Common myeloid progenitor, CD34-positive (primary cell): ENCODE data around the gene EPS8.

Experiments
- CTCF ChIA-PET: fragments of 350-600 bp; sonication (Branson Sonifier 250); formaldehyde crosslinking; loops from one replicate; lab custom pipeline; 2021; ENCODE audit warnings: antibody characterized with exemption; lab: Charles Lee
- POLR2A ChIA-PET: fragments of 350-600 bp; sonication (Branson Sonifier 250); formaldehyde crosslinking; loops from one replicate; lab custom pipeline; 2021; ENCODE audit warnings: antibody characterized with exemption; lab: Charles Lee
- DNase-seq, 3 donors: peaks; one replicate each; pipeline versions ENCODE4 v3.0.0 to v3.0.0-alpha.2; 2013
- H3K27ac ChIP-seq, 2 experiments: 1 replicate in 1 of 2; 2 replicates in 1 of 2; pipeline ENCODE4 v1.7.0; 2013; ENCODE audit warnings: inconsistent platforms in 2 of 2, low read length in 2 of 2, mild to moderate bottlenecking in 2 of 2, low read depth in 1 of 2, moderate library complexity in 1 of 2; ENCODE audit not compliant: severe bottlenecking in 2 of 2, insufficient read depth in 1 of 2, poor library complexity in 1 of 2
- H3K27me3 ChIP-seq, 5 experiments: replicated peaks in 2 of 5; 1 replicate in 3 of 5; 2 replicates in 2 of 5; pipeline versions ENCODE4 v1.6.1 to v1.7.0; 2013; ENCODE audit warnings: low read length in 4 of 5, mild to moderate bottlenecking in 2 of 5, moderate library complexity in 2 of 5, inconsistent platforms in 1 of 5; ENCODE audit not compliant: insufficient read depth in 5 of 5, control insufficient read depth in 4 of 5
- H3K36me3 ChIP-seq, 4 experiments: 1 replicate in 2 of 4; 2 replicates in 2 of 4; pipeline versions ENCODE4 v1.6.1 to v1.7.0; 2013; ENCODE audit warnings: low read length in 3 of 4, control low read depth in 1 of 4, mild to moderate bottlenecking in 1 of 4; ENCODE audit not compliant: control insufficient read depth in 4 of 4, insufficient read depth in 4 of 4
- H3K4me1 ChIP-seq, 4 experiments: 1 replicate in 3 of 4; 2 replicates in 1 of 4; pipeline versions ENCODE4 v1.6.1 to v1.7.1; 2013; ENCODE audit warnings: low read length in 3 of 4, mild to moderate bottlenecking in 3 of 4, control low read depth in 1 of 4, inconsistent platforms in 1 of 4, moderate library complexity in 1 of 4; ENCODE audit not compliant: control insufficient read depth in 4 of 4, insufficient read depth in 4 of 4; ENCODE audit errors: control extremely low read depth in 1 of 4
- H3K4me3 ChIP-seq, 7 experiments: 1 replicate in 4 of 7; 2 replicates in 3 of 7; pipeline versions ENCODE4 v1.5.1 to v1.7.0; 2013; ENCODE audit warnings: mild to moderate bottlenecking in 7 of 7, low read length in 6 of 7, moderate library complexity in 6 of 7, inconsistent platforms in 2 of 7, low read depth in 2 of 7, control low read depth in 1 of 7; ENCODE audit not compliant: insufficient read depth in 4 of 7, control insufficient read depth in 1 of 7; ENCODE audit errors: extremely low read depth in 1 of 7
- H3K9me3 ChIP-seq, 5 experiments: 1 replicate in 4 of 5; 2 replicates in 1 of 5; pipeline versions ENCODE4 v1.6.1 to v1.7.1; 2013; ENCODE audit warnings: low read length in 4 of 5, mild to moderate bottlenecking in 2 of 5, inconsistent platforms in 1 of 5, low read depth in 1 of 5, moderate library complexity in 1 of 5; ENCODE audit not compliant: control insufficient read depth in 4 of 5, insufficient read depth in 2 of 5; ENCODE audit errors: control extremely low read depth in 1 of 5
- WGBS: methylation state at CpG from one replicate; pipeline ENCODE4 v1.1.5; 2013; ENCODE audit not compliant: insufficient coverage; 5-methylcytosine and 5-hydroxymethylcytosine counted together

Gene EPS8

GRCh38 chr12:15829255-15829654 is 40.1 kb upstream of the EPS8 start:
- Histone ChIP-seq H3K36me3 (no peaks in the 10 kb centered on the region), H3K4me1 (no peaks in the 10 kb centered on the region), H3K4me3 (no peak overlapping the region), H3K9me3 (no peaks in the 10 kb centered on the region), H3K27ac (no peak overlapping the region), H3K27me3 (no peaks in the 10 kb centered on the region)
- WGBS: 100% methylated on average over 2 of the region's 3 CpGs
- POLR2A ChIA-PET: interaction anchor here (0.6 kb wide), 1 partner anchor 42 kb away, joined by 4 read pairs; no protein-coding TSS in a partner anchor
- CTCF ChIA-PET: interaction anchor here (1.1 to 1.2 kb wide), 2 partner anchors 12 to 14 kb away, joined by 3 to 4 read pairs; no protein-coding TSS in a partner anchor
- DNase-seq: no peak

- ChIA-PET CTCF (no interaction called here), POLR2A (no interaction called here)
- no peaks in the 10 kb centered on the region for H3K36me3 ChIP-seq
- H3K27me3 ChIP-seq: no peaks in the 10 kb centered on the region
- no peak overlapping the region for H3K27ac ChIP-seq
- no peaks in the 10 kb centered on the region for H3K9me3 ChIP-seq
- no peaks in the 10 kb centered on the region for H3K4me1 ChIP-seq
- WGBS: 100% methylated on average over 1 of the region's 1 CpG
- DNase-seq: no peak
- no peak overlapping the region for H3K4me3 ChIP-seq
These were observed 37.9 kb upstream of the EPS8 start for GRCh38 chr12:15827136-15827535.

- H3K9me3 ChIP-seq: no peaks in the 10 kb centered on the region
- H3K4me1 ChIP-seq: no peaks in the 10 kb centered on the region
- ChIA-PET CTCF (no interaction called here), POLR2A (no interaction called here)
- H3K27me3 ChIP-seq: no peaks in the 10 kb centered on the region
- no CpG with 5 or more reads among the region's 3 CpGs for WGBS
- no peak overlapping the region for H3K4me3 ChIP-seq
- DNase-seq: no peak
- no peaks in the 10 kb centered on the region for H3K36me3 ChIP-seq
- no peak overlapping the region for H3K27ac ChIP-seq
These were observed 35.3 kb upstream of the EPS8 start for GRCh38 chr12:15824516-15824915.

GRCh38 chr12:15823360-15824128 is 34.4 kb upstream of the EPS8 start:
- Histone ChIP-seq H3K4me3 (no peak overlapping the region), H3K27ac (no peak overlapping the region), H3K9me3 (no peaks in the 10 kb centered on the region), H3K27me3 (no peaks in the 10 kb centered on the region), H3K36me3 (no peaks in the 10 kb centered on the region), H3K4me1 (no peaks in the 10 kb centered on the region)
- no peak for DNase-seq
- ChIA-PET CTCF (no interaction called here), POLR2A (no interaction called here)
- WGBS: 100% methylated on average over 1 of the region's 3 CpGs

- POLR2A ChIA-PET: no interaction called here
These were observed 30.7 kb upstream of the EPS8 start for GRCh38 chr12:15819644-15820437.

GRCh38 chr12:15818418-15818817 is 29.2 kb upstream of the EPS8 start:
- Histone ChIP-seq H3K9me3 (peaks cover 0 to 3% (median 0%) of the 10 kb centered on the region in 5 experiments), H3K36me3 (no peaks in the 10 kb centered on the region), H3K4me3 (no peak overlapping the region), H3K4me1 (no peaks in the 10 kb centered on the region), H3K27ac (no peak overlapping the region), H3K27me3 (no peaks in the 10 kb centered on the region)
- ChIA-PET POLR2A (no interaction called here), CTCF (no interaction called here)
- DNase-seq: no peak
- no CpG with 5 or more reads among the region's 1 CpG for WGBS

More at GRCh38 chr12:15819644-15820437, 30.7 kb upstream of the EPS8 start:
- CTCF ChIA-PET: interaction anchor here (1.0 kb wide), 1 partner anchor 234 kb away, joined by 3 read pairs; no protein-coding TSS in a partner anchor
- no peaks in the 10 kb centered on the region for H3K4me1 ChIP-seq
- H3K27me3 ChIP-seq: no peaks in the 10 kb centered on the region
- no peak overlapping the region for H3K4me3 ChIP-seq
- DNase-seq: no peak
- H3K9me3 ChIP-seq: peaks cover 0 to 3% (median 0%) of the 10 kb centered on the region in 5 experiments
- no peaks in the 10 kb centered on the region for H3K36me3 ChIP-seq
- no peak overlapping the region for H3K27ac ChIP-seq
- WGBS: 71% methylated on average over 2 of the region's 3 CpGs

- H3K27ac ChIP-seq: no peak overlapping the region
- no peaks in the 10 kb centered on the region for H3K4me1 ChIP-seq
- ChIA-PET POLR2A (no interaction called here), CTCF (no interaction called here)
- no peaks in the 10 kb centered on the region for H3K36me3 ChIP-seq
- DNase-seq: no peak
- H3K9me3 ChIP-seq: peaks cover 0 to 3% (median 0%) of the 10 kb centered on the region in 5 experiments
- WGBS: no CpG with 5 or more reads among the region's 2 CpGs
- H3K4me3 ChIP-seq: no peak overlapping the region
- H3K27me3 ChIP-seq: peaks cover 0 to 2% (median 0%) of the 10 kb centered on the region in 5 experiments
These were observed 26.5 kb upstream of the EPS8 start for GRCh38 chr12:15815730-15816129.
